Right hindlimb (tissue), 1 donor: Measurements from ENCODE around the gene IL2RA.
"Not testable (repeated sequence)": the region's sequence is repeated elsewhere in the genome, so short reads cannot be mapped to it uniquely, and the experiment has no call there.

Source experiments
- DNase-seq: peaks from one replicate; pipeline ENCODE4 v3.0.0-alpha.2; 2018

Gene IL2RA

GRCh38 chr10:6056411-6057135 is 5.6 kb downstream of the IL2RA start:
- DNase-seq = no peak

- DNase-seq = no peak
These were observed 6.2 kb downstream of the IL2RA start for GRCh38 chr10:6055929-6056328.

GRCh38 chr10:6054884-6055283 is 7.3 kb downstream of the IL2RA start:
- DNase-seq = no peak

GRCh38 chr10:6053816-6054631 is 8.1 kb downstream of the IL2RA start:
- no peak for DNase-seq

GRCh38 chr10:6053303-6053702 is 8.9 kb downstream of the IL2RA start:
- no peak for DNase-seq

GRCh38 chr10:6052247-6053221 is 9.6 kb downstream of the IL2RA start:
- DNase-seq = no peak

GRCh38 chr10:6050801-6051445 is 11.2 kb downstream of the IL2RA start:
- DNase-seq = peak; percentile 45

GRCh38 chr10:6049031-6049400 is 13.2 kb downstream of the IL2RA start:
- no peak for DNase-seq

GRCh38 chr10:6048281-6049030 is 13.7 kb downstream of the IL2RA start:
- no peak for DNase-seq

- no peak for DNase-seq
These were observed 14.3 kb downstream of the IL2RA start for GRCh38 chr10:6047847-6048246.

- DNase-seq = no peak
These were observed 15.2 kb downstream of the IL2RA start for GRCh38 chr10:6046773-6047611.

GRCh38 chr10:6045878-6046772 is 16.0 kb downstream of the IL2RA start:
- DNase-seq = no peak

- no peak for DNase-seq
These were observed 16.8 kb downstream of the IL2RA start for GRCh38 chr10:6045314-6045848.

GRCh38 chr10:6044751-6045313 is 17.3 kb downstream of the IL2RA start:
- DNase-seq = no peak

- DNase-seq = no peak
These were observed 18.1 kb downstream of the IL2RA start for GRCh38 chr10:6044060-6044459.

GRCh38 chr10:6043377-6043776 is 18.8 kb downstream of the IL2RA start:
- not testable (repeated sequence) for DNase-seq

GRCh38 chr10:6040205-6040604 is 22.0 kb downstream of the IL2RA start:
- DNase-seq = no peak

- DNase-seq = no peak
These were observed 22.5 kb downstream of the IL2RA start for GRCh38 chr10:6039711-6040110.

GRCh38 chr10:6038071-6038631 is 24.0 kb downstream of the IL2RA start:
- no peak for DNase-seq
